GM23338 (cell line): Measurements from ENCODE around the gene PIK3C2G.
"Not testable (repeated sequence)": the region's sequence is repeated elsewhere in the genome, so short reads cannot be mapped to it uniquely, and the experiment has no call there.

Source experiments
- CTCF ChIP-seq, 2 experiments: fragments of 200-600 bp in 1 of 2; sonication (generic) in 1 of 2; conservative IDR thresholded peaks; 2 replicates each; pipeline versions ENCODE4 v1.5.1 to v1.6.1; 2016 to 2017; ENCODE audit warnings: antibody characterized with exemption in 2 of 2, low read depth in 2 of 2, mild to moderate bottlenecking in 2 of 2, moderate library complexity in 1 of 2
- ETS1 ChIP-seq: IDR thresholded peaks from 2 replicates; pipeline ENCODE4 v1.6.1; 2016; ENCODE audit warnings: antibody characterized with exemption
- EZH2 ChIP-seq: fragments of 200-600 bp; sonication (generic); IDR thresholded peaks from one replicate; pipeline ENCODE4 v1.8.0; 2017; ENCODE audit warnings: antibody characterized with exemption, mild to moderate bottlenecking, low read depth; ENCODE audit not compliant: unreplicated experiment
- NANOG ChIP-seq: IDR thresholded peaks from 2 replicates; pipeline ENCODE4 v1.6.1; 2016; ENCODE audit warnings: antibody characterized with exemption, borderline replicate concordance
- POLR2AphosphoS5 ChIP-seq: IDR thresholded peaks from 2 replicates; pipeline ENCODE4 v1.6.1; 2016; ENCODE audit warnings: antibody characterized with exemption, low read depth
- REST ChIP-seq: IDR thresholded peaks from one replicate; pipeline ENCODE4 v1.6.1; 2018; ENCODE audit warnings: antibody characterized with exemption; ENCODE audit not compliant: unreplicated experiment
- ZNF114 ChIP-seq: fragments of 250-450 bp; sonication (Bioruptor Pico); IDR thresholded peaks from 2 replicates; pipeline ENCODE4 v1.5.0; 2020; ENCODE audit warnings: mild to moderate bottlenecking, moderate library complexity

- not testable (repeated sequence) for TF ChIP-seq CTCF (conservative IDR thresholded peaks at IDR 0.05; ENCODE audit: low read depth in 2 of 2); EZH2; POLR2AphosphoS5; NANOG; ZNF114 (CRISPR knock-in tag); ETS1; REST
These were observed 432.7 kb downstream of the PIK3C2G start for GRCh38 chr12:18693986-18694385.
